HFF-Myc (cell line): ENCODE measurements around the gene AUH.

Experiments
- DNase-seq: peaks from one replicate; pipeline ENCODE4 v3.0.0-alpha.2; 2011; ENCODE audit warnings: low read depth; ENCODE audit errors: extremely low read depth
- H3K4me3 ChIP-seq: replicated peaks from 2 replicates; pipeline ENCODE4 v1.5.1; 2011; ENCODE audit warnings: low read depth, mild to moderate bottlenecking, control low read depth, low read length
- CTCF ChIP-seq: IDR thresholded peaks from 2 replicates; pipeline ENCODE4 v1.5.1; 2012; ENCODE audit warnings: mild to moderate bottlenecking, low read depth, low read length, control low read depth; ENCODE audit errors: missing control alignments

The AUH gene

GRCh38 chr9:91275655-91276054 is 86.1 kb downstream of the AUH start:
- H3K4me3 ChIP-seq, result no peak overlapping the region
- no peak for TF ChIP-seq CTCF
- DNase-seq, result no peak

- H3K4me3 ChIP-seq, result no peak overlapping the region
- DNase-seq, result no peak
- TF ChIP-seq CTCF, result no peak
Observed at GRCh38 chr9:91274949-91275492, 86.7 kb downstream of the AUH start.

GRCh38 chr9:91273853-91274552 is 87.7 kb downstream of the AUH start:
- no peak for DNase-seq
- no peak for TF ChIP-seq CTCF
- no peak overlapping the region for H3K4me3 ChIP-seq

GRCh38 chr9:91271156-91271555 is 90.6 kb downstream of the AUH start:
- DNase-seq, result no peak
- H3K4me3 ChIP-seq, result no peak overlapping the region
- TF ChIP-seq CTCF, result no peak

GRCh38 chr9:91269907-91270491 is 91.7 kb downstream of the AUH start:
- DNase-seq, result no peak
- H3K4me3 ChIP-seq, result no peak overlapping the region
- no peak for TF ChIP-seq CTCF

- DNase-seq, result no peak
- H3K4me3 ChIP-seq, result no peak overlapping the region
- TF ChIP-seq CTCF, result no peak
Observed at GRCh38 chr9:91266448-91266847, 95.3 kb downstream of the AUH start.
